Suprapubic skin (tissue), 4 donors: ENCODE results near the gene RNF32. TPM values are rescaled to one million over a fixed set of nuclear protein-coding genes. Genes with fewer than 3 reads are reported as not detected.

Experiments used
- DNase-seq, 2 donors: peaks; one replicate each; pipeline ENCODE4 v3.0.0-alpha.2; 2019; ENCODE audit warnings: low spot score in 2 of 2
- H3K27ac ChIP-seq: fragments of 200-600 bp; sonication (generic); one replicate; pipeline ENCODE4 v1.5.1; 2019
- H3K27me3 ChIP-seq: fragments of 200-600 bp; sonication (generic); one replicate; pipeline ENCODE4 v1.5.1; 2019
- H3K36me3 ChIP-seq: fragments of 200-600 bp; sonication (generic); one replicate; pipeline ENCODE4 v1.5.1; 2019
- H3K4me1 ChIP-seq: fragments of 200-600 bp; sonication (generic); one replicate; pipeline ENCODE4 v1.5.1; 2019
- H3K4me3 ChIP-seq: fragments of 200-600 bp; sonication (generic); one replicate; pipeline ENCODE4 v1.5.1; 2019; ENCODE audit warnings: mild to moderate bottlenecking
- H3K9me3 ChIP-seq: fragments of 200-600 bp; sonication (generic); one replicate; pipeline ENCODE4 v1.5.1; 2019
- EP300 ChIP-seq: sonication (generic); formaldehyde crosslinking; IDR thresholded peaks from one replicate; pipeline ENCODE4 v1.6.1; 2017; ENCODE audit warnings: antibody characterized with exemption
- POLR2A ChIP-seq, 2 donors: fragments of 450-650 bp; IDR thresholded peaks; one replicate each; pipeline ENCODE4 v1.6.1; 2017; ENCODE audit warnings: antibody characterized with exemption in 2 of 2, mild to moderate bottlenecking in 2 of 2, moderate library complexity in 2 of 2
- POLR2AphosphoS5 ChIP-seq, 3 donors: sonication (generic); formaldehyde crosslinking; IDR thresholded peaks; one replicate each; pipeline ENCODE4 v1.6.1; 2017; ENCODE audit warnings: antibody characterized with exemption in 3 of 3
- WGBS: methylation state at CpG from one replicate; pipeline ENCODE4 v1.1.5; 2018; 5-methylcytosine and 5-hydroxymethylcytosine counted together
- total RNA-seq, 4 donors: library from RNA; depleted of rRNA; stranded (reverse); fragments of >200 nt; gene quantifications; one replicate each; pipeline ENCODE4 v1.1.0, GENCODE V29; 2016
- TF ChIP-seq, protein P1 (sequence below), 2 donors: fragments of 200-600 bp in 1 of 2; fragments of 450-650 bp in 1 of 2; sonication (generic) in 1 of 2; IDR thresholded peaks; one replicate each; pipeline ENCODE4 v1.5.1; 2016 to 2019; ENCODE audit warnings: antibody characterized with exemption in 2 of 2, mild to moderate bottlenecking in 1 of 2, moderate library complexity in 1 of 2

RNF32 gene
- total RNA-seq, 4 donors from 2014 or later, result 0.29 to 0.32 TPM; not detected in 2

DNA sequence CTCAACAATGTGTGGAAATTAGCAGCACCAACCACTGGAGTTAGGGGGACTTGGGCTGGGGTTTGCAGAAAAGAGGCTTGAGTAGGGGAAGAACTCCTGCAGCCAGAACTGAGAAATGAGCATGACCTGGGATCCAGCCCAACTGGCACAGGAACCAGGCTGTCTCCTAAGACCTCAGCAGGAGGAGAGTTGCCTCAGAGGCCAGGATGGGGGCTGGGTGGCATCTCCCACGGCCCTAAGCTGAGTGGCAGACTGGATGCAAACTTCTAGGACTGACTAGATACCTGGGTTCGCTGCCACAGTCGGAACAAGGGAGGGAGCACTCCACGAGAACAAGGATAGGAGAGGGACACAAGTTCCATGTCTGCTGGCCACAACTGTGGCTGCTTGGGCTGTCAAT lies 62.6 kb downstream of the RNF32 start:
- Histone ChIP-seq H3K27me3 (no peaks in the 10 kb centered on the region), H3K4me1 (peaks cover 4% of the 10 kb centered on the region), H3K27ac (no peak overlapping the region), H3K9me3 (peaks cover 3% of the 10 kb centered on the region), H3K36me3 (peaks cover 7% of the 10 kb centered on the region), H3K4me3 (no peak overlapping the region)
- TF ChIP-seq, protein P1, sequence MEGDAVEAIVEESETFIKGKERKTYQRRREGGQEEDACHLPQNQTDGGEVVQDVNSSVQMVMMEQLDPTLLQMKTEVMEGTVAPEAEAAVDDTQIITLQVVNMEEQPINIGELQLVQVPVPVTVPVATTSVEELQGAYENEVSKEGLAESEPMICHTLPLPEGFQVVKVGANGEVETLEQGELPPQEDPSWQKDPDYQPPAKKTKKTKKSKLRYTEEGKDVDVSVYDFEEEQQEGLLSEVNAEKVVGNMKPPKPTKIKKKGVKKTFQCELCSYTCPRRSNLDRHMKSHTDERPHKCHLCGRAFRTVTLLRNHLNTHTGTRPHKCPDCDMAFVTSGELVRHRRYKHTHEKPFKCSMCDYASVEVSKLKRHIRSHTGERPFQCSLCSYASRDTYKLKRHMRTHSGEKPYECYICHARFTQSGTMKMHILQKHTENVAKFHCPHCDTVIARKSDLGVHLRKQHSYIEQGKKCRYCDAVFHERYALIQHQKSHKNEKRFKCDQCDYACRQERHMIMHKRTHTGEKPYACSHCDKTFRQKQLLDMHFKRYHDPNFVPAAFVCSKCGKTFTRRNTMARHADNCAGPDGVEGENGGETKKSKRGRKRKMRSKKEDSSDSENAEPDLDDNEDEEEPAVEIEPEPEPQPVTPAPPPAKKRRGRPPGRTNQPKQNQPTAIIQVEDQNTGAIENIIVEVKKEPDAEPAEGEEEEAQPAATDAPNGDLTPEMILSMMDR (IDR thresholded peaks at IDR 0.05), result no peak
- no peak for TF ChIP-seq POLR2AphosphoS5 (IDR thresholded peaks at IDR 0.05)
- WGBS, result 88% methylated on average over 4 of the region's 4 CpGs
- no peak for DNase-seq

DNA sequence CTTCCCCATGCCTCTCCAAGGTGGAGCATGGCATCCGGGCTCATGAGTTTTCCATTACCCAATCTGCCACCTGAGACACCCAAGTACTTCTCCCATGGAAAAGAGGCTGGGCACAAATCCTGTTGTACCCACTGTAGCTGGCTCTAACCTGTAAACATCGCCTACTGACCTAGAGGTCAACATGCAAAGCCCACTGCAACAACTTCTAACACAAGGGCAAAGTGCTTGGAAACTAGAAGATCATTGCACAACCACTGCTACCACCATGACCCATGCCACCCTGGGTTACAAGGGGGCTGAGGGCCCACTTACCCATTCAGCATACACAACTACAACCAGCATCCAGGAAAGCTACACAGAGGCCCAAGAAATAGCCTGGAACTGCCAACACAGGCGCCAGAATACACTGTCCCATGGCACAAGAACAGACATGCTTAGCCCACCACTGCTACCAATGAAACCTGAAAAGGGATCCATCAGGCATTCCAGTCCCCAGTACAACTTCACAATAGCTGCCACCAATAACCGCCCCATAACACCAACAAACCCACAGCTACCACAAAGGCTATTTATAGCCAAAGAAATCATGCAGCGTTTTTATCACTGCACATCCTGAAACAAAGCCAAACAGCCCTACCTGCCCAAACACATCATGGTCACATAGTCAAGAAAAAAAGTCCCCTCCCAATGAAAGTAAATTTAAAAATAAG lies 63.4 kb downstream of the RNF32 start:
- TF ChIP-seq, protein P1 (IDR thresholded peaks at IDR 0.05), result no peak
- TF ChIP-seq POLR2A (IDR thresholded peaks at IDR 0.05), result no peak
- no peaks in the 10 kb centered on the region for H3K27me3 ChIP-seq
- 66% methylated on average over 3 of the region's 5 CpGs for WGBS
- H3K36me3 ChIP-seq, result peaks cover 9% of the 10 kb centered on the region
- H3K9me3 ChIP-seq, result peaks cover 6% of the 10 kb centered on the region
- no peak overlapping the region for H3K27ac ChIP-seq
- no peak overlapping the region for H3K4me3 ChIP-seq
- DNase-seq, result no peak
- H3K4me1 ChIP-seq, result peaks cover 4% of the 10 kb centered on the region

DNA sequence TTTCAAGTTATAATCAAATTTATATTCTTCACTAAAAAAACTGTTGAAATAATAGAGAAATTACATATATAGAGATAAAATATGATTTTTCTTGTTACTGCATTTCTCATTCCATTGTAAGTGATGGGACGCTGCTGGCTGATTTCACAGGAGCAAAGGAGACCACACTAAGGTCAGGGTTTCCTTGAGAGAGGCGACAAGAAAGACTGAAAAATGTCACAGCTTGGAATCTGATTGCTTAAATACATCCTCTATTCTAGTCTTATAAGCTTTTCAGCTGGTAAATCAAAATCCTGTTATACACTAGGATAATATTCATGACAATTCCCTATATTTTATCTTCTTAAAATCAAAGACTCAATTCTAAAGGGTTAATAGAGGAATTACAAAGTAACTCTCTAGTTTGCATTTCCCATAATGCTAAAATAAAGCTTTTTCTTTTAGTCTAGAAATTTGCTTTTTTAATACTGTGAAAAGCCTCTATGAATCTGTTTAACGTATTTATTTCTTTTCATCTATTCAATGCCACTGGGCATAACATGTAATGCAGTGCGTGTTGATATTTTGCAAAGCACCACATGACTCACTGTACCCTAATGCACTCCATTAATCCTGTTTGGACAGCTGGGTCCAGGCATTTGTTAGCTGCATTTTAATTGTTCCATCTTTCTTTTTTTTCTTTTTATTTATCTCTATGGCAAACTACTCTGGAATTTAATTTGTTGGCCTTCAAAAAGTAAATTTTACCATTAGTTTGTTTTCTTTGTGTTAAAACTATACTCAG lies 81.7 kb downstream of the RNF32 start:
- TF ChIP-seq, protein P1 (IDR thresholded peaks at IDR 0.05), result no peak
- no peak for TF ChIP-seq POLR2A (IDR thresholded peaks at IDR 0.05)
- TF ChIP-seq EP300, result no peak
- no peak for TF ChIP-seq POLR2AphosphoS5 (IDR thresholded peaks at IDR 0.05)
- DNase-seq, result no peak
- peaks cover 14% of the 10 kb centered on the region for H3K36me3 ChIP-seq
- WGBS, result 89% methylated on average over 4 of the region's 4 CpGs
- H3K4me1 ChIP-seq, result no peaks in the 10 kb centered on the region
- H3K4me3 ChIP-seq, result no peak overlapping the region
- no peak overlapping the region for H3K27ac ChIP-seq
- H3K9me3 ChIP-seq, result no peaks in the 10 kb centered on the region
- H3K27me3 ChIP-seq, result no peaks in the 10 kb centered on the region

DNA sequence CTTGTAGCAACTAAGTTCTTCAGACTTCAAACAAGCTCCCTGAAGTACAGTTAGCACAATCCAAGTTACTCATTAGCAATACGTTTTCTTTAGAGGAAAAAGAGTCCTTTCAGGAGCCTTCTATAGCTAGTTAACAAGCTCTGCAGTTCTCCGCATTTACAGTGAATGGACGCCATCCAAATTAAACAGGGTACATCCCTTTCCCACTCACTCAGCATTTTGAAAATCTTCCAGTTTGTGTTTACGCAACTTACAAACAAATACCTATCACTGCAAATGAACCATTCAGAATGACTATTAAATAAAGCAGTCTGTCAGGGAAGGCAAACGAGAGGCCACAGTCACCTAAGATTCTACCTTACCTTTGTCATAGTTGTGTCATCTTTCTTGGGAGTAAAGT lies 84.5 kb downstream of the RNF32 start:
- Histone ChIP-seq H3K9me3 (no peaks in the 10 kb centered on the region), H3K27ac (no peak overlapping the region), H3K4me1 (no peaks in the 10 kb centered on the region), H3K4me3 (no peak overlapping the region), H3K36me3 (peaks cover 5% of the 10 kb centered on the region), H3K27me3 (no peaks in the 10 kb centered on the region)
- TF ChIP-seq POLR2AphosphoS5 (IDR thresholded peaks at IDR 0.05), result no peak
- TF ChIP-seq, protein P1 (IDR thresholded peaks at IDR 0.05), result no peak
- no peak for TF ChIP-seq POLR2A (IDR thresholded peaks at IDR 0.05)
- DNase-seq, result no peak
- WGBS, result 83% methylated on average over 5 of the region's 5 CpGs

DNA sequence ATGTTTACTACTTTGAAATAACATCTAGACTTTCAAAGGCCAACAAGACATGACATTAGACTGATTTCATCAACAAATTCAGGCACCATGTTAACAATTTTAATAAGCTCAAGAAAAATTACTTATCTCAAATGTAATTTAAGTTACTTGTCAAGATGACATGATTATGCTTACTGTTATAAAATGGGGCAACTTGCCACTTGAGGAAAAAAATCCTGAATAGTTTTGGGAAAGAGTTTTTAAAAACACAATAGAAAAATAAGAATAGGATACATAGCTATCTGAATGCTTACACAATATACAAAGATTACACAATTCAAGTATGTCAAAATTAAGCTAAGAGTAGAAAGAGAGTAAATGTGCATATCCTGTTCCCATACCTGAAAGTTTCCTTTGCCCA lies 85.4 kb downstream of the RNF32 start:
- Histone ChIP-seq H3K4me3 (no peak overlapping the region), H3K9me3 (no peaks in the 10 kb centered on the region), H3K4me1 (no peaks in the 10 kb centered on the region), H3K27ac (no peak overlapping the region), H3K27me3 (no peaks in the 10 kb centered on the region), H3K36me3 (peaks cover 5% of the 10 kb centered on the region)
- TF ChIP-seq POLR2AphosphoS5 (IDR thresholded peaks at IDR 0.05) (no peak), EP300 (no peak), POLR2A (IDR thresholded peaks at IDR 0.05) (no peak)
- TF ChIP-seq, protein P1 (IDR thresholded peaks at IDR 0.05), result no peak
- no peak for DNase-seq
